Measurements from ENCODE around the gene KRT23. TPM values are rescaled to one million over a fixed set of nuclear protein-coding genes. Genes with fewer than 3 reads are reported as not detected.

The KRT23 gene
- total RNA-seq, 1 experiment from 2014 or later = 19.0 TPM

- H2AFZ ChIP-seq (ENCODE audit: low read depth, low read length, poor library complexity, severe bottlenecking) = no peak overlapping the region
Observed at GRCh38 chr17:40916366-40916765, 21.1 kb downstream of the KRT23 start.

GRCh38 chr17:40915721-40916256 is 21.7 kb downstream of the KRT23 start:
- ChIA-PET RAD21 (ENCODE audit: low non-redundant PET in 1 of 2, low total read pairs in 2 of 2, uncharacterized antibody in 2 of 2, unreplicated experiment in 2 of 2) (no interaction called here), POLR2A (interaction anchor here (1.1 to 1.4 kb wide), 2 partner anchors 37 to 42 kb away, joined by 3 read pairs; no protein-coding TSS in a partner anchor), CTCF (interaction anchor here (1.6 kb wide), 1 partner anchor 407 kb away, joined by 4 read pairs; no protein-coding TSS in a partner anchor)
- Histone ChIP-seq H2AFZ (ENCODE audit: low read depth, low read length, poor library complexity, severe bottlenecking) (no peak overlapping the region), H3K79me2 (ENCODE audit: insufficient read depth, low read length) (no peaks in the 10 kb centered on the region), H3K27me3 (ENCODE audit: insufficient read depth, low read length) (no peaks in the 10 kb centered on the region), H3K9me2 (ENCODE audit: insufficient read depth) (no peaks in the 10 kb centered on the region), H3K4me2 (ENCODE audit: low read length) (peak overlapping the region; percentile 50), H3K4me1 (ENCODE audit: control insufficient read depth in 1 of 2, insufficient read depth in 2 of 2, low read length in 2 of 2) (peaks cover 45 to 65% of the 10 kb centered on the region in 2 experiments), H3K9ac (ENCODE audit: low read length) (peak overlapping the region; percentile 52), H3K4me3 (replicated peaks in 1 of 2; ENCODE audit: low read depth in 1 of 2, low read length in 2 of 2) (no peak overlapping the region), H3K36me3 (ENCODE audit: control insufficient read depth in 1 of 2, insufficient read depth in 2 of 2, low read length in 2 of 2) (no peaks in the 10 kb centered on the region; a peak in 1 of 4 replicates), H3K27ac (ENCODE audit: low read depth, low read length) (peak overlapping the region; percentile 90), H4K20me1 (ENCODE audit: insufficient read depth) (no peaks in the 10 kb centered on the region), H3K9me3 (ENCODE audit: control insufficient read depth in 1 of 2, insufficient read depth in 1 of 2, low read depth in 1 of 2, low read length in 2 of 2) (no peaks in the 10 kb centered on the region)
- TSS peak; percentile 83 for BruUV-seq (replicated peaks)
- intact Hi-C loops (cut with micrococcal nuclease) = loop anchor here (2.0 kb wide), 1 partner anchor 41 kb away; no protein-coding TSS in a partner anchor
- ATAC-seq = peak; percentile 37
- TF ChIP-seq REST (IDR thresholded peaks at IDR 0.05; ENCODE audit: low read depth) = no peak
- TF ChIP-seq POLR2A (IDR thresholded peaks at IDR 0.05; ENCODE audit: borderline replicate concordance, extremely low read depth, insufficient read depth, insufficient read length) = peak; percentile 15
- DNase-seq (ENCODE audit: low read depth, low spot score) = no peak

More at GRCh38 chr17:40916366-40916765, 21.1 kb downstream of the KRT23 start:
- TF ChIP-seq SRF (IDR thresholded peaks at IDR 0.05; ENCODE audit: low read depth) = no peak
- intact Hi-C loops (cut with micrococcal nuclease) = no loop called here
- peak overlapping the region; percentile 50; the same call in 1 of the 2 replicates for H3K4me2 ChIP-seq (ENCODE audit: low read length)
- H3K27ac ChIP-seq (ENCODE audit: low read depth, low read length) = peak overlapping the region; percentile 90
- H3K27me3 ChIP-seq (ENCODE audit: insufficient read depth, low read length) = no peaks in the 10 kb centered on the region
- peak overlapping the region; percentile 52 for H3K9ac ChIP-seq (ENCODE audit: low read length)
- no peaks in the 10 kb centered on the region for H3K79me2 ChIP-seq (ENCODE audit: insufficient read depth, low read length)
- BruUV-seq (replicated peaks) = no TSS peak
- CTCF ChIA-PET = interaction anchor here (1.6 kb wide), 1 partner anchor 406 kb away, joined by 4 read pairs; no protein-coding TSS in a partner anchor
- no peaks in the 10 kb centered on the region for H4K20me1 ChIP-seq (ENCODE audit: insufficient read depth)
- no peaks in the 10 kb centered on the region for H3K9me2 ChIP-seq (ENCODE audit: insufficient read depth)
- RAD21 ChIA-PET (ENCODE audit: low non-redundant PET in 1 of 2, low total read pairs in 2 of 2, uncharacterized antibody in 2 of 2, unreplicated experiment in 2 of 2) = no interaction called here
- H3K4me3 ChIP-seq (replicated peaks in 1 of 2; ENCODE audit: low read depth in 1 of 2, low read length in 2 of 2) = no peak overlapping the region
- POLR2A ChIA-PET = interaction anchor here (1.2 to 1.4 kb wide), 2 partner anchors 13 to 36 kb away, joined by 3 read pairs; no protein-coding TSS in a partner anchor
- H3K9me3 ChIP-seq (ENCODE audit: control insufficient read depth in 1 of 2, insufficient read depth in 1 of 2, low read depth in 1 of 2, low read length in 2 of 2) = no peaks in the 10 kb centered on the region
- DNase-seq (ENCODE audit: low read depth, low spot score) (no peak), ATAC-seq (no peak)
- no peaks in the 10 kb centered on the region; a peak in 1 of 4 replicates for H3K36me3 ChIP-seq (ENCODE audit: control insufficient read depth in 1 of 2, insufficient read depth in 2 of 2, low read length in 2 of 2)
- H3K4me1 ChIP-seq (ENCODE audit: control insufficient read depth in 1 of 2, insufficient read depth in 2 of 2, low read length in 2 of 2) = peaks cover 44 to 66% of the 10 kb centered on the region in 2 experiments

All from HCT116 (cell line).